GM12878 (cell line): ENCODE data around the gene UVRAG. TPM values are rescaled to one million over a fixed set of nuclear protein-coding genes. Genes with fewer than 3 reads are reported as not detected.
"Not testable (repeated sequence)": the region's sequence is repeated elsewhere in the genome, so short reads cannot be mapped to it uniquely, and the experiment has no call there.

Experiments used
- ATAC-seq: fragments of 200-7000 bp; cut with Tn5 transposase; 3 replicates; pipeline ENCODE4 v1.9.1; 2020; ENCODE audit warnings: mild to moderate bottlenecking, moderate library complexity
- BruUV-seq: library from RNA; stranded (reverse); fragments of 400-500 nt; replicated peaks from 2 replicates; lab custom pipeline; 2021; lab: Mats Ljungman, UMichigan
- CTCF ChIA-PET: fragments of 300-600 bp; sonication (Branson Sonifier 250); formaldehyde crosslinking; extraction: SDS; loops from one replicate; lab custom pipeline; 2021; ENCODE audit warnings: inconsistent platforms; lab: Yijun Ruan, JAX
- POLR2A ChIA-PET: fragments of 350-600 bp; formaldehyde crosslinking; extraction: SDS; loops from one replicate; lab custom pipeline; 2021; ENCODE audit warnings: inconsistent platforms; lab: Charles Lee
- RAD21 ChIA-PET: fragments of 300-600 bp; sonication (Branson Sonifier 250); formaldehyde crosslinking; loops from one replicate; lab custom pipeline; 2023; ENCODE audit warnings: antibody characterized with exemption; ENCODE audit not compliant: unreplicated experiment; lab: Charles Lee
- SMC1A ChIA-PET: fragments of 300-600 bp; sonication (Branson Sonifier 250); formaldehyde crosslinking; loops from one replicate; lab custom pipeline; 2023; ENCODE audit not compliant: unreplicated experiment, uncharacterized antibody; lab: Charles Lee
- DNase-seq: peaks from one replicate; pipeline ENCODE4 v3.0.0-alpha.2; 2011; ENCODE audit warnings: low read depth, low spot score
- FAIRE-seq: peaks from 3 replicates; lab custom pipeline; 2011; peaks lifted over from hg19 to GRCh38; lab: Jason Lieb, UNC
- H2AFZ ChIP-seq: 2 replicates; pipeline ENCODE4 v1.6.0; 2011; ENCODE audit warnings: low read depth, low read length, control low read depth; ENCODE audit not compliant: control insufficient read depth
- H3K27ac ChIP-seq: 2 replicates; pipeline ENCODE4 v1.5.1; 2011; ENCODE audit warnings: control low read depth; ENCODE audit not compliant: control insufficient read depth, insufficient read depth
- H3K27me3 ChIP-seq, 2 experiments: replicated peaks in 1 of 2; 2 replicates each; pipeline versions ENCODE4 v1.6.0 to v1.6.1; 2011; ENCODE audit warnings: low read length in 1 of 2; ENCODE audit not compliant: control insufficient read depth in 2 of 2, insufficient read depth in 2 of 2
- H3K36me3 ChIP-seq, 2 experiments: 2 replicates each; pipeline ENCODE4 v1.5.1; 2011; ENCODE audit warnings: low read length in 1 of 2; ENCODE audit not compliant: control insufficient read depth in 2 of 2, insufficient read depth in 2 of 2
- H3K4me1 ChIP-seq: 2 replicates; pipeline ENCODE4 v1.6.1; 2011; ENCODE audit warnings: mild to moderate bottlenecking, low read length, moderate library complexity, mixed read lengths; ENCODE audit not compliant: control insufficient read depth, insufficient read depth
- H3K4me2 ChIP-seq: 2 replicates; pipeline ENCODE4 v1.6.0; 2011; ENCODE audit warnings: control low read depth; ENCODE audit not compliant: control insufficient read depth, insufficient read depth
- H3K4me3 ChIP-seq: fragments of 200-600 bp; sonication (generic); 2 replicates; pipeline ENCODE4 v1.5.1; 2016
- H3K79me2 ChIP-seq: 2 replicates; pipeline ENCODE4 v1.6.0; 2011; ENCODE audit warnings: low read length; ENCODE audit not compliant: control insufficient read depth, insufficient read depth
- H3K9ac ChIP-seq: 2 replicates; pipeline ENCODE4 v1.8.0; 2011; ENCODE audit warnings: low read length, control low read depth, mixed read lengths; ENCODE audit not compliant: control insufficient read depth, insufficient read depth
- H3K9me3 ChIP-seq: replicated peaks from 3 replicates; pipeline ENCODE4 v1.5.1; 2011; ENCODE audit warnings: mild to moderate bottlenecking, low read length; ENCODE audit not compliant: control insufficient read depth, insufficient read depth
- H4K20me1 ChIP-seq: 2 replicates; pipeline ENCODE4 v1.6.0; 2011; ENCODE audit not compliant: control insufficient read depth, insufficient read depth
- ATF2 ChIP-seq: IDR thresholded peaks from 2 replicates; pipeline ENCODE4 v1.6.1; 2012; ENCODE audit warnings: low read length, inconsistent platforms
- CREM ChIP-seq: IDR thresholded peaks from 2 replicates; pipeline ENCODE4 v1.6.1; 2014; ENCODE audit warnings: antibody characterized with exemption, low read depth
- EED ChIP-seq: sonication (generic); IDR thresholded peaks from 2 replicates; pipeline ENCODE4 v1.6.1; 2016; ENCODE audit warnings: antibody characterized with exemption, low read depth
- ETV6 ChIP-seq, 2 experiments: fragments of 450-650 bp in 1 of 2; IDR thresholded peaks in 1 of 2; conservative IDR thresholded peaks in 1 of 2; 2 replicates each; pipeline ENCODE4 v1.6.1; 2014; ENCODE audit warnings: antibody characterized with exemption in 1 of 2, borderline replicate concordance in 1 of 2, low read depth in 1 of 2, mild to moderate bottlenecking in 1 of 2, moderate library complexity in 1 of 2
- MEF2B ChIP-seq: fragments of 450-650 bp; IDR thresholded peaks from 2 replicates; pipeline ENCODE4 v1.6.1; 2018; ENCODE audit warnings: mild to moderate bottlenecking, moderate library complexity; ENCODE audit not compliant: partially characterized antibody, poor library complexity, severe bottlenecking
- NR2F1 ChIP-seq: fragments of 450-650 bp; conservative IDR thresholded peaks from 2 replicates; pipeline ENCODE4 v1.6.1; 2017; ENCODE audit warnings: mild to moderate bottlenecking
- YY1 ChIP-seq: IDR thresholded peaks from 2 replicates; pipeline ENCODE4 v1.6.1; 2011; ENCODE audit warnings: low read depth, mild to moderate bottlenecking, low read length
- ZNF217 ChIP-seq: fragments of 450-650 bp; IDR thresholded peaks from 2 replicates; pipeline ENCODE4 v1.6.1; 2017; ENCODE audit warnings: antibody characterized with exemption, mild to moderate bottlenecking
- WGBS: methylation state at CpG from one replicate; pipeline ENCODE4 v1.1.6; 2016; ENCODE audit warnings: low lambda C conversion rate; ENCODE audit not compliant: insufficient replicate concordance, insufficient coverage; ENCODE audit errors: missing lambda C conversion rate; 5-methylcytosine and 5-hydroxymethylcytosine counted together
- in situ Hi-C: fragments of 300-500 bp; cut with MboI; formaldehyde crosslinking; loops from 9 replicates; pipeline ENCODE4 v1.14.3; 2018; ENCODE audit warnings: mixed read lengths
- intact Hi-C: fragments of 100-400 bp; cut with micrococcal nuclease; formaldehyde crosslinking; loops from one replicate; pipeline ENCODE4 v1.14.2; 2022; ENCODE audit not compliant: unreplicated experiment
- polyA plus RNA-seq, 11 experiments: library from polyadenylated mRNA; depleted of rRNA in 4 of 11; unstranded in 6 of 11; stranded (reverse) in 5 of 11; fragments of >200 nt; fragmentation: Nextera tagmentation in 4 of 11; fragmentation: Illumina TruSeq in 1 of 11; extraction: Ambion mirVana in 4 of 11; extraction: Trizol in 1 of 11; gene quantifications; 1 replicate in 1 of 11; 2 replicates in 10 of 11; pipeline versions ENCODE4 v1.2.1 to v1.2.3, GENCODE V29; 2011 to 2016; ENCODE audit warnings: inconsistent platforms in 2 of 11, missing spikeins in 2 of 11, low read depth in 1 of 11
- total RNA-seq, 4 experiments: library from RNA; depleted of rRNA in 3 of 4; stranded (reverse); fragments of >200 nt in 3 of 4; fragmentation: Illumina TruSeq in 1 of 4; extraction: Trizol in 1 of 4; gene quantifications; 2 replicates each; pipeline versions ENCODE4 v1.2.1 to v1.2.3, GENCODE V29; 2013 to 2021

Gene UVRAG
- total and polyA plus RNA-seq, 10 of the 15 experiments (the other 5 are each of a cell fraction or from before 2014, with no cell fraction given), result 7.0 to 43.4 (median 37.0) TPM

DNA sequence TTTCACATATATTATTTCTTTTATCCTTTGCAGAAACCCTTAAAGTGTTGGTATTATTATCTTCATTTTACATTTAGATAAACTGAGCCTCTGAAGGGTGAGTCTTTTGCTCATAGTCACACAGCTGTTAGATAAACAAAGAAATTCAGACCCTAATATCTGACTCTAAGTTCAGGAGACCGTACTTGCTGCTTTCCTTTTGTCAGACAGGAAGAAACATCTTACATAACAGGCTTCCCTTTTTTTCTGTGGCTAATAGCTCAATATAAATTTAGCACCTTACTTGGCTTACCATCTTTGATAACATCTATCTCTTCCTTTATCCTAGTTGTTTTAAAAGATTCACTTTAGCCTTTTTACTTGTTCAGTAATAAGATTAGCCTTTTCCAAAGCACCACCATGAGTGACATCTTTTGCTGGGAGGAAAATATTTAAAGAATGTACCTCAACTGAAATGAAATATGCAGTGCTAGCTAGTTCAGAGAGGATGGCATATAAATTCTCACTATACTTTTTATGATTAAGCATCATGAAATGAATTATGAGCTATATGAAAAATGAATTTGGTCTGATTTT lies 262.7 kb downstream of the UVRAG start:
- intact Hi-C loops, result no loop called here
- Histone ChIP-seq H3K9me3 (peaks cover 1% of the 10 kb centered on the region; the same call in 1 of the 3 replicates), H3K9ac (no peak overlapping the region), H3K4me3 (no peak overlapping the region), H3K27ac (no peak overlapping the region), H3K4me2 (no peak overlapping the region), H3K4me1 (no peaks in the 10 kb centered on the region; the same call in 1 of the 2 replicates), H3K79me2 (no peaks in the 10 kb centered on the region; the same call in 1 of the 2 replicates), H3K27me3 (no peaks in the 10 kb centered on the region), H4K20me1 (no peaks in the 10 kb centered on the region), H3K36me3 (peaks cover 0 to 7% of the 10 kb centered on the region in 2 experiments; a peak in 2 of 4 replicates), H2AFZ (no peak overlapping the region)
- in situ Hi-C loops, result no loop called here
- ChIA-PET SMC1A (interaction anchor here (0.6 to 2.3 kb wide), 5 partner anchors 13 to 226 kb away, joined by 3 to 5 read pairs (median 3); no protein-coding TSS in a partner anchor), RAD21 (no interaction called here), CTCF (interaction anchor here (0.8 to 1.6 kb wide), 3 partner anchors 44 to 181 kb away, joined by 3 to 5 read pairs (median 4); no protein-coding TSS in a partner anchor), POLR2A (no interaction called here)
- ATAC-seq (no peak), FAIRE-seq (no peak), DNase-seq (no peak)
- TF ChIP-seq ATF2, result no peak
- no peak for TF ChIP-seq NR2F1
- TF ChIP-seq YY1, result no peak
- no peak for TF ChIP-seq EED
- no peak for TF ChIP-seq CREM
- no peak for TF ChIP-seq MEF2B
- TF ChIP-seq ZNF217, result no peak
- TF ChIP-seq ETV6 (conservative IDR thresholded peaks at IDR 0.05 in 1 of 2, IDR thresholded peaks at IDR 0.05 in 1 of 2; ENCODE audit: borderline replicate concordance in 1 of 2, low read depth in 1 of 2), result no peak
- WGBS, result 53% methylated on average over 1 of the region's 1 CpG
- no TSS peak for BruUV-seq

DNA sequence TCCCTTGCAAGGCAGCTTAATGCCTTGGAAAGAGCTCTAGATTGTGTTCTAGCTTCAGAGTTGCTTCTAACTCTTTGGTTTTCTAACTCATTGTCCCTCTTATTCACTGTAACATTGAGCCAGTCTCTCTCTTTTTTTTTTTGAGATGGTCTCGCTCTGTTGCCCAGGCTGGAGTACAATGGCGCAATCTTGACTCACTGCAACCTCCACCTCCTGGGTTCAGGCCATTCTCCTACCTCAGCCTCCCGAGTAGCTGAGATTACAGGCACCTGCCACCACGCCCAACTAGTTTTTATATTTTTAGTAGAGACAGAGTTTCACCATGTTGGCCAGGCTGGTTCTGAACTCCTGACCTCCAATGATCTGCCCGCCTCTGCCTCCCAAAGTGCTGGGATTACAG lies 266.1 kb downstream of the UVRAG start:
- H3K9me3 ChIP-seq, in situ Hi-C loops, H4K20me1 ChIP-seq, H3K4me3 ChIP-seq, BruUV-seq, H3K9ac ChIP-seq, H3K27me3 ChIP-seq, H3K36me3 ChIP-seq, DNase-seq, H2AFZ ChIP-seq, H3K4me2 ChIP-seq, H3K4me1 ChIP-seq, ATAC-seq, H3K79me2 ChIP-seq, intact Hi-C loops, POLR2A ChIA-PET, RAD21 ChIA-PET, FAIRE-seq, CTCF ChIA-PET, H3K27ac ChIP-seq: not testable (repeated sequence)
- WGBS, result 100% methylated on average over 5 of the region's 5 CpGs
- SMC1A ChIA-PET, result interaction anchor here (0.6 to 2.0 kb wide), 4 partner anchors 14 to 329 kb away, joined by 3 to 6 read pairs (median 4); no protein-coding TSS in a partner anchor
